Fibroblast of lung (primary cell): Measurements from ENCODE around the gene ADGRE1.

Experiments
- CTCF ChIP-seq, 2 donors: IDR thresholded peaks in 1 of 2; conservative IDR thresholded peaks in 1 of 2; 1 replicate in 1 of 2; 2 replicates in 1 of 2; pipeline ENCODE4 v1.5.1; 2011 to 2012; ENCODE audit warnings: low read length in 2 of 2, control low read depth in 1 of 2, inconsistent platforms in 1 of 2, low read depth in 1 of 2, mild to moderate bottlenecking in 1 of 2
- EZH2 ChIP-seq: IDR thresholded peaks from 2 replicates; pipeline ENCODE4 v1.5.1; 2012; ENCODE audit warnings: low read length, control low read depth, mild to moderate bottlenecking; ENCODE audit errors: missing control alignments

GRCh38 chr19:6851359-6851758, 36.0 kb upstream of the ADGRE1 start:
- TF ChIP-seq CTCF (conservative IDR thresholded peaks at IDR 0.05 in 1 of 2, IDR thresholded peaks at IDR 0.05 in 1 of 2; ENCODE audit: low read depth in 1 of 2, low read length in 2 of 2) (no peak), EZH2 (no peak)
